GM23338 (cell line): Measurements from ENCODE around the gene ACOX3. TPM values are rescaled to one million over a fixed set of nuclear protein-coding genes. Genes with fewer than 3 reads are reported as not detected.

Experiments
- ATAC-seq: fragments of 200-7000 bp; cut with Tn5 transposase; 3 replicates; pipeline ENCODE4 v1.9.1; 2020
- DNase-seq: peaks from one replicate; pipeline ENCODE4 v3.0.0-alpha.2; 2015; ENCODE audit warnings: low spot score
- H2AFZ ChIP-seq: fragments of 200-600 bp; sonication (generic); 2 replicates; pipeline ENCODE4 v1.8.0; 2016; ENCODE audit warnings: antibody characterized with exemption, mild to moderate bottlenecking, moderate library complexity
- H3F3A ChIP-seq: fragments of 200-600 bp; sonication (generic); replicated peaks from 2 replicates; pipeline ENCODE4 v1.8.0; 2017; ENCODE audit warnings: antibody characterized with exemption, mixed run types, low read depth
- H3K27ac ChIP-seq: fragments of 200-600 bp; sonication (generic); 2 replicates; pipeline ENCODE4 v1.6.1; 2016; ENCODE audit warnings: low read depth
- H3K27me3 ChIP-seq: fragments of 200-600 bp; sonication (generic); 2 replicates; pipeline ENCODE4 v1.8.0; 2016; ENCODE audit warnings: mild to moderate bottlenecking, mixed run types, moderate library complexity; ENCODE audit not compliant: insufficient read depth
- H3K36me3 ChIP-seq: fragments of 200-600 bp; sonication (generic); 2 replicates; pipeline ENCODE4 v1.8.0; 2016; ENCODE audit warnings: mild to moderate bottlenecking; ENCODE audit not compliant: insufficient read depth
- H3K4me1 ChIP-seq: fragments of 200-600 bp; sonication (generic); 2 replicates; pipeline ENCODE4 v1.8.0; 2016; ENCODE audit warnings: mild to moderate bottlenecking, moderate library complexity; ENCODE audit not compliant: insufficient read depth
- H3K4me2 ChIP-seq: fragments of 200-600 bp; sonication (generic); 2 replicates; pipeline ENCODE4 v1.7.1; 2017; ENCODE audit warnings: mixed run types
- H3K4me3 ChIP-seq: fragments of 200-600 bp; sonication (generic); 2 replicates; pipeline ENCODE4 v1.6.1; 2016; ENCODE audit warnings: mixed run types
- H3K79me2 ChIP-seq: fragments of 200-600 bp; sonication (generic); replicated peaks from 2 replicates; pipeline ENCODE4 v1.8.0; 2017; ENCODE audit warnings: mild to moderate bottlenecking; ENCODE audit not compliant: insufficient read depth
- H3K9me2 ChIP-seq: fragments of 200-600 bp; sonication (generic); 2 replicates; pipeline ENCODE4 v1.8.0; 2017; ENCODE audit not compliant: insufficient read depth
- H4K20me1 ChIP-seq: fragments of 200-600 bp; sonication (generic); replicated peaks from 2 replicates; pipeline ENCODE4 v1.8.0; 2017; ENCODE audit warnings: mild to moderate bottlenecking; ENCODE audit not compliant: insufficient read depth
- H3K27ac Mint-ChIP-seq: 2 replicates; pipeline ENCODE4 v1.8.0; 2020; ENCODE audit warnings: inconsistent platforms, mild to moderate bottlenecking, moderate library complexity, mixed read lengths
- H3K27me3 Mint-ChIP-seq: 3 replicates; pipeline ENCODE4 v1.8.0; 2022; ENCODE audit warnings: low read depth, mild to moderate bottlenecking, moderate library complexity, mixed read lengths, inconsistent platforms; ENCODE audit not compliant: insufficient read depth, poor library complexity
- H3K36me3 Mint-ChIP-seq: 3 replicates; pipeline ENCODE4 v1.8.0; 2021; ENCODE audit warnings: low read depth, mild to moderate bottlenecking, inconsistent platforms, moderate library complexity, mixed read lengths
- H3K4me1 Mint-ChIP-seq: 3 replicates; pipeline ENCODE4 v1.8.0; 2020; ENCODE audit warnings: mild to moderate bottlenecking, inconsistent platforms, mixed read lengths
- H3K4me3 Mint-ChIP-seq: 3 replicates; pipeline ENCODE4 v1.8.0; 2021; ENCODE audit warnings: moderate library complexity, mild to moderate bottlenecking, inconsistent platforms, mixed read lengths
- H3K9me3 Mint-ChIP-seq: 3 replicates; pipeline ENCODE4 v1.8.0; 2020; ENCODE audit warnings: moderate library complexity, mild to moderate bottlenecking, inconsistent platforms, mixed read lengths
- CTCF ChIP-seq, 2 experiments: fragments of 200-600 bp in 1 of 2; sonication (generic) in 1 of 2; conservative IDR thresholded peaks; 2 replicates each; pipeline versions ENCODE4 v1.5.1 to v1.6.1; 2016 to 2017; ENCODE audit warnings: antibody characterized with exemption in 2 of 2, low read depth in 2 of 2, mild to moderate bottlenecking in 2 of 2, moderate library complexity in 1 of 2
- ETS1 ChIP-seq: IDR thresholded peaks from 2 replicates; pipeline ENCODE4 v1.6.1; 2016; ENCODE audit warnings: antibody characterized with exemption
- EZH2phosphoT487 ChIP-seq: fragments of 200-600 bp; sonication (generic); IDR thresholded peaks from one replicate; pipeline ENCODE4 v1.8.1; 2018; ENCODE audit warnings: antibody characterized with exemption; ENCODE audit not compliant: unreplicated experiment
- JUNB ChIP-seq: IDR thresholded peaks from one replicate; pipeline ENCODE4 v1.6.1; 2016; ENCODE audit warnings: antibody characterized with exemption; ENCODE audit not compliant: unreplicated experiment
- REST ChIP-seq: IDR thresholded peaks from one replicate; pipeline ENCODE4 v1.6.1; 2018; ENCODE audit warnings: antibody characterized with exemption; ENCODE audit not compliant: unreplicated experiment
- ZNF114 ChIP-seq: fragments of 250-450 bp; sonication (Bioruptor Pico); IDR thresholded peaks from 2 replicates; pipeline ENCODE4 v1.5.0; 2020; ENCODE audit warnings: mild to moderate bottlenecking, moderate library complexity
- ZNF331 ChIP-seq: fragments of 250-450 bp; sonication (Bioruptor Pico); IDR thresholded peaks from 2 replicates; pipeline ENCODE4 v1.5.0; 2020; ENCODE audit warnings: low read depth, mild to moderate bottlenecking, moderate library complexity
- ZNF462 ChIP-seq: fragments of 250-450 bp; sonication (Bioruptor Pico); IDR thresholded peaks from 2 replicates; pipeline ENCODE4 v1.5.0; 2020; ENCODE audit warnings: mild to moderate bottlenecking, moderate library complexity
- polyA plus RNA-seq: library from polyadenylated mRNA; unstranded; fragments of >200 nt; fragmentation: Nextera tagmentation; extraction: Ambion mirVana; gene quantifications from 2 replicates; pipeline ENCODE4 v1.2.1, GENCODE V29; 2016
- total RNA-seq: library from RNA; depleted of rRNA; stranded (reverse); fragments of >200 nt; shearing (Covaris generic); gene quantifications from 2 replicates; pipeline ENCODE4 v1.2.3, GENCODE V29; 2014

Gene ACOX3
- total and polyA plus RNA-seq, 2 experiments from 2014 or later: 6.4 to 17.2 TPM

GRCh38 chr4:8474856-8475255 lies 34.3 kb upstream of the ACOX3 start (continued):
- TF ChIP-seq REST: no peak
- no peak for TF ChIP-seq ETS1

GRCh38 chr4:8473920-8474590 lies 33.5 kb upstream of the ACOX3 start:
- Histone ChIP-seq H3K27ac (no peak overlapping the region), H3K36me3 (no peaks in the 10 kb centered on the region; the same call in 1 of the 2 replicates), H4K20me1 (no peaks in the 10 kb centered on the region), H3K79me2 (no peaks in the 10 kb centered on the region), H3K9me2 (no peaks in the 10 kb centered on the region), H3K27me3 (no peaks in the 10 kb centered on the region), H3F3A (no peaks in the 10 kb centered on the region), H3K4me3 (no peak overlapping the region), H3K4me2 (no peak overlapping the region), H2AFZ (no peak overlapping the region), H3K4me1 (no peaks in the 10 kb centered on the region)
- peaks cover 2% of the 10 kb centered on the region for H3K27me3 Mint-ChIP-seq
- H3K27ac Mint-ChIP-seq: no peak overlapping the region
- peaks cover 29% of the 10 kb centered on the region for H3K36me3 Mint-ChIP-seq
- no peak for ATAC-seq
- peaks cover 8% of the 10 kb centered on the region for H3K4me1 Mint-ChIP-seq
- H3K4me3 Mint-ChIP-seq: no peak overlapping the region
- no peaks in the 10 kb centered on the region for H3K9me3 Mint-ChIP-seq
- no peak for DNase-seq
- TF ChIP-seq ZNF114 (CRISPR knock-in tag) (no peak), ZNF462 (no peak), ETS1 (no peak), EZH2phosphoT487 (no peak), JUNB (no peak), ZNF331 (no peak), CTCF (conservative IDR thresholded peaks at IDR 0.05; ENCODE audit: low read depth in 2 of 2) (no peak)
